Stimulated activated CD8-positive, alpha-beta memory T cell treated with anti-CD3 and anti-CD28 coated beads, Interleukin-15, amount 100 ng/mL, for 48 hours (primary cell): ENCODE results near the gene CLDN6.

Experiments
- DNase-seq, 2 donors: peaks; one replicate each; pipeline ENCODE4 v3.0.0-alpha.2; 2020; ENCODE audit warnings: low read depth in 2 of 2

CLDN6 gene

GRCh38 chr16:3051494-3051893 is 33.5 kb upstream of the CLDN6 start:
- DNase-seq = no peak

GRCh38 chr16:3051009-3051408 is 33.0 kb upstream of the CLDN6 start:
- DNase-seq = no peak

- no peak for DNase-seq
Observed at GRCh38 chr16:3050487-3050886, 32.5 kb upstream of the CLDN6 start.

GRCh38 chr16:3049921-3050481 is 32.0 kb upstream of the CLDN6 start:
- no peak for DNase-seq

- DNase-seq = no peak
Observed at GRCh38 chr16:3047387-3047720, 29.4 kb upstream of the CLDN6 start.

GRCh38 chr16:3046641-3047386 is 28.8 kb upstream of the CLDN6 start:
- no peak for DNase-seq

- no peak for DNase-seq
Observed at GRCh38 chr16:3045758-3046640, 28.0 kb upstream of the CLDN6 start, which contains the start of gene MMP25. MMP25 (plus strand) TSS chr16:3046561; CDS start chr16:3046918, 357 bp downstream.

- DNase-seq = no peak
Observed at GRCh38 chr16:3044708-3045107, 26.7 kb upstream of the CLDN6 start.

- DNase-seq = no peak
Observed at GRCh38 chr16:3042376-3042775, 24.4 kb upstream of the CLDN6 start.

GRCh38 chr16:3038896-3039295 is 20.9 kb upstream of the CLDN6 start:
- DNase-seq = no peak

GRCh38 chr16:3038256-3038655 is 20.3 kb upstream of the CLDN6 start:
- no peak for DNase-seq

GRCh38 chr16:3036726-3037315 is 18.8 kb upstream of the CLDN6 start, which contains the start of gene BICDL2:
BICDL2 (minus strand) TSS chr16:3036944; CDS start chr16:3035496, 1,448 bp downstream.
- DNase-seq = no peak

GRCh38 chr16:3035972-3036725 is 18.2 kb upstream of the CLDN6 start:
- DNase-seq = no peak

- DNase-seq = no peak
Observed at GRCh38 chr16:3035289-3035971, 17.4 kb upstream of the CLDN6 start.

GRCh38 chr16:3032624-3033023 is 14.6 kb upstream of the CLDN6 start:
- no peak for DNase-seq

GRCh38 chr16:3030222-3031212 is 12.5 kb upstream of the CLDN6 start:
- DNase-seq = no peak

GRCh38 chr16:3029491-3030221 is 11.7 kb upstream of the CLDN6 start:
- peak in 1 of 2 donors; percentile 36 for DNase-seq

GRCh38 chr16:3028716-3029319 is 10.8 kb upstream of the CLDN6 start:
- DNase-seq = no peak
